ENCODE measurements around the gene MTA3.

MTA3 gene

GRCh38 chr2:42711896-42712295 is 143.5 kb downstream of the MTA3 start:
- no peak for TF ChIP-seq CTCF (IDR thresholded peaks at IDR 0.05; ENCODE audit: low read depth, low read length)
- H3K4me3 ChIP-seq (replicated peaks in 1 of 2; ENCODE audit: low read depth in 2 of 2, low read length in 2 of 2), result no peak overlapping the region
- no peak for DNase-seq (ENCODE audit: low read depth in 2 of 2)

- H3K4me3 ChIP-seq (replicated peaks in 1 of 2; ENCODE audit: low read depth in 2 of 2, low read length in 2 of 2), result no peak overlapping the region
- no peak for TF ChIP-seq CTCF (IDR thresholded peaks at IDR 0.05; ENCODE audit: low read depth, low read length)
- no peak for DNase-seq (ENCODE audit: low read depth in 2 of 2)
Observed at GRCh38 chr2:42712934-42713333, 144.5 kb downstream of the MTA3 start.

- no peak for TF ChIP-seq CTCF (IDR thresholded peaks at IDR 0.05; ENCODE audit: low read depth, low read length)
- no peak overlapping the region for H3K4me3 ChIP-seq (replicated peaks in 1 of 2; ENCODE audit: low read depth in 2 of 2, low read length in 2 of 2)
- no peak for DNase-seq (ENCODE audit: low read depth in 2 of 2)
Observed at GRCh38 chr2:42713920-42714319, 145.5 kb downstream of the MTA3 start.

- DNase-seq (ENCODE audit: low read depth in 2 of 2), result no peak
- no peak overlapping the region for H3K4me3 ChIP-seq (replicated peaks in 1 of 2; ENCODE audit: low read depth in 2 of 2, low read length in 2 of 2)
- no peak for TF ChIP-seq CTCF (IDR thresholded peaks at IDR 0.05; ENCODE audit: low read depth, low read length)
Observed at GRCh38 chr2:42714686-42715085, 146.3 kb downstream of the MTA3 start.

- no peak for TF ChIP-seq CTCF (IDR thresholded peaks at IDR 0.05; ENCODE audit: low read depth, low read length)
- DNase-seq (ENCODE audit: low read depth in 2 of 2), result no peak
Observed at GRCh38 chr2:42721898-42722297, 153.5 kb downstream of the MTA3 start.

GRCh38 chr2:42722320-42723190 is 154.1 kb downstream of the MTA3 start:
- no peak for TF ChIP-seq CTCF (IDR thresholded peaks at IDR 0.05; ENCODE audit: low read depth, low read length)
- no peak overlapping the region for H3K4me3 ChIP-seq (replicated peaks in 1 of 2; ENCODE audit: low read depth in 2 of 2, low read length in 2 of 2)
- peak; percentile 85 to 96 for DNase-seq (ENCODE audit: low read depth in 2 of 2)

More at GRCh38 chr2:42721898-42722297, 153.5 kb downstream of the MTA3 start:
- no peak overlapping the region for H3K4me3 ChIP-seq (replicated peaks in 1 of 2; ENCODE audit: low read depth in 2 of 2, low read length in 2 of 2)

All from cardiac fibroblast (primary cell).